A549 (cell line): Measurements from ENCODE around the gene SPIRE2.

ENCODE experiments used
- CBX2 ChIP-seq: fragments of 200-600 bp; sonication (generic); IDR thresholded peaks from 2 replicates; pipeline ENCODE4 v1.6.1; 2016; ENCODE audit warnings: low read depth, mild to moderate bottlenecking, borderline replicate concordance
- CEBPB ChIP-seq, 2 experiments: fragments of >200 bp in 1 of 2; sonication (Bioruptor Twin) in 1 of 2; formaldehyde crosslinking in 1 of 2; IDR thresholded peaks; 2 replicates each; pipeline ENCODE4 v1.6.1; 2012 to 2016
- MAZ ChIP-seq: fragments of 150-350 bp; IDR thresholded peaks from 2 replicates; pipeline ENCODE4 v1.6.1; 2014; ENCODE audit warnings: antibody characterized with exemption, low read depth, low read length, borderline replicate concordance
- RFX5 ChIP-seq: fragments of 450-650 bp; IDR thresholded peaks from 2 replicates; pipeline ENCODE4 v1.7.1; 2014; ENCODE audit warnings: antibody characterized with exemption, mild to moderate bottlenecking, moderate library complexity
- ZNF302 ChIP-seq: fragments of 250-450 bp; sonication (Bioruptor Pico); IDR thresholded peaks from 2 replicates; pipeline ENCODE4 v1.9.0; 2021; ENCODE audit warnings: inconsistent platforms, mild to moderate bottlenecking, moderate library complexity
- TF ChIP-seq, protein P1 (sequence below): fragments of >200 bp; sonication (Bioruptor Twin); formaldehyde crosslinking; IDR thresholded peaks from 3 replicates; pipeline ENCODE4 v1.5.1; 2016

- TF ChIP-seq ZNF302 (no peak), RFX5 (no peak), CEBPB (IDR thresholded peaks at IDR 0.05) (no peak), MAZ (no peak), CBX2 (no peak)
- TF ChIP-seq, protein P1, sequence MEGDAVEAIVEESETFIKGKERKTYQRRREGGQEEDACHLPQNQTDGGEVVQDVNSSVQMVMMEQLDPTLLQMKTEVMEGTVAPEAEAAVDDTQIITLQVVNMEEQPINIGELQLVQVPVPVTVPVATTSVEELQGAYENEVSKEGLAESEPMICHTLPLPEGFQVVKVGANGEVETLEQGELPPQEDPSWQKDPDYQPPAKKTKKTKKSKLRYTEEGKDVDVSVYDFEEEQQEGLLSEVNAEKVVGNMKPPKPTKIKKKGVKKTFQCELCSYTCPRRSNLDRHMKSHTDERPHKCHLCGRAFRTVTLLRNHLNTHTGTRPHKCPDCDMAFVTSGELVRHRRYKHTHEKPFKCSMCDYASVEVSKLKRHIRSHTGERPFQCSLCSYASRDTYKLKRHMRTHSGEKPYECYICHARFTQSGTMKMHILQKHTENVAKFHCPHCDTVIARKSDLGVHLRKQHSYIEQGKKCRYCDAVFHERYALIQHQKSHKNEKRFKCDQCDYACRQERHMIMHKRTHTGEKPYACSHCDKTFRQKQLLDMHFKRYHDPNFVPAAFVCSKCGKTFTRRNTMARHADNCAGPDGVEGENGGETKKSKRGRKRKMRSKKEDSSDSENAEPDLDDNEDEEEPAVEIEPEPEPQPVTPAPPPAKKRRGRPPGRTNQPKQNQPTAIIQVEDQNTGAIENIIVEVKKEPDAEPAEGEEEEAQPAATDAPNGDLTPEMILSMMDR = no peak
These were observed 79.0 kb downstream of the SPIRE2 start for GRCh38 chr16:89907055-89907814.
